HT1080 (cell line): ENCODE measurements around the gene METTL22. TPM values are rescaled to one million over a fixed set of nuclear protein-coding genes. Genes with fewer than 3 reads are reported as not detected.

Experiments
- DNase-seq: peaks from one replicate; pipeline ENCODE4 v3.0.0-alpha.2; 2015; ENCODE audit warnings: low read depth
- total RNA-seq: library from RNA; depleted of rRNA; stranded (reverse); fragments of >200 nt; shearing (Covaris generic); gene quantifications from 2 replicates; pipeline ENCODE4 v1.2.3, GENCODE V29; 2014

The METTL22 gene
- total RNA-seq, 1 experiment from 2014 or later: 17.0 TPM

- DNase-seq: no peak
Measured at GRCh38 chr16:8591451-8591850, 30.0 kb upstream of the METTL22 start.

- DNase-seq: no peak
Measured at GRCh38 chr16:8594149-8594666, 27.3 kb upstream of the METTL22 start.

DNA sequence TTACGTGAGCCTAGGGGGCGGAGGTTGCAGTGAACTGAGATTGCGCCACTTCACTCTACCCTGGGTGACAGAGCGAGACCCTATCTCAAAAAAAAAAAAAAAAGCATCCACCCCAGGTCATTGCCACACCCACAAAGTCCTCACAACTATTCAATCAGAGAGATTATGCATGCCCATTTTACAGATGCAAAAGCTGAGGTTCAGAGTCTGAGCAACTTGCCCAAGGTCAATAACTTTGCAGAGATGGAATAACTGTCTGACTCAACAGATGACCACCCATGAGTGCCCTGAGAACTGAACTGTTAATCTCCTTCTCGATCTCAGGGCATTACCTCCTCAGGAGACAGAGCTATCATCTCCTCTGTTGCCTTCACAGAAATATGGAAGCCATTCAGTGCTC is 25.7 kb upstream of the METTL22 start:
- DNase-seq: no peak

DNA sequence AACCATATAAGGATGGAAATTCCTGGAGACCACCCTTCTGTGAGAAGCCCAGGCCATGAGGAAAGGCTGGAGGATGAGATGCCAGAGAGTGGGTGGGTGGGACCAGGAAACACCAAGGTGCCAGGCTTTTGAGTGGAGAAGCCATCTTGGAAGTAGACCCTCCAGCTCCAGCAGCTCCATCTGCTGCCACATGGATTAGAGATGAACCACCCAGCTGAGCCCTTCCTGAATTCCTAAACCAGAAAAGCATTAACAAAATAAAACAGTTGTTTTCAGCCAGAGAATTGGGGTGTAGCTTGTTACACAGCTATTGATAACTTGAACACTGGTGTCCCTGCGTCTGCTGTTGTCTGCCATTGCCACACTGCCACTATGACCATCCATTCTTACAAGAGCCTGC is 24.9 kb upstream of the METTL22 start:
- DNase-seq: no peak

DNA sequence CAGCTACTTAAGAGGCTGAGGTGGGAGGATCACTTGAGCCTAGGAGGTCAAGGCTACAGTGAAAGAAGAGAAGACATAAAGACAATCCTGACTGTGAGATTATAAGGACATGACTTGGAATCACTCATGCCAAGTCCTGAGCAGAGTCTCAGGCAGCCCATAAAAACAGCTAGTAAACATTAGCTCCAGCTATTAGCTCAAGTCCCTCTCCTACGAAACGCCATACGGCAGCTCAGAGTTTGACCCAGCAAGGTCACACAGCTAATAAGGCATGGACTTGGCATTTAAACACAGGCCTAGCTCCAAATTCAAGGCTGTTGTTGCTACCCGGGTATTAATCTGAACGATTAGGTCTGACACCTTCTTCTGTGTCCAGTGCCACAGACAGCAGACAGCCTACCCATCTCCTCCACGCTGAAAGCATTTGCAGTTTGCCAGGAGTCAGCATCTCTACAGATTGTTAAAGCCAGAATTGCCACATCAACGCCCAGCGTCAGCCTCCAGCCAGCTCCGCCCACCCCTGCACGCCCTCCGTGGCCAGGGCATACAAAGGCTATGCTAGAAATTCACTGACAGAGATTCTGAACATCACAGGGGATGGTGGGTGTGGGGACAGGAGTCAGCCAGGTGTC is 21.2 kb upstream of the METTL22 start:
- no peak for DNase-seq

DNA sequence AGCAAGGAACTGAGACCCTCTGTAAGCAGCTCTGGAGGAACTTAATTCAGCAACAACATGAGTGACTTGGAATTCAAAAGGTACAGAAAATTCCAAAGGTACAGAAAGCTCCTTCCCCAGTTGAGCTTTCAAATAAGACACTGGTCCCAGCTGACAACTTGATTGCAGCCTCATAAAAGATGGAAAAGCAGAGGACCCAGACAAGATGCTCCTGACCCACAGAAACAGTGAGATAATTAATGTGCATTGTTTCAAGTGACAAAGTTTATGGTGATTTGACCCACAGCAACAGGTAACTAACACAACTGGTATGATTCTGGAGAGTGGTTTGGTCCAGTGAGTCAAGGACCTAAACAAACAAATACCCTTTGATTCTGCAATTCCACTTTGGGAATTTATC is 15.9 kb upstream of the METTL22 start:
- no peak for DNase-seq

GRCh38 chr16:8607214-8607613 is 14.3 kb upstream of the METTL22 start:
- no peak for DNase-seq

DNA sequence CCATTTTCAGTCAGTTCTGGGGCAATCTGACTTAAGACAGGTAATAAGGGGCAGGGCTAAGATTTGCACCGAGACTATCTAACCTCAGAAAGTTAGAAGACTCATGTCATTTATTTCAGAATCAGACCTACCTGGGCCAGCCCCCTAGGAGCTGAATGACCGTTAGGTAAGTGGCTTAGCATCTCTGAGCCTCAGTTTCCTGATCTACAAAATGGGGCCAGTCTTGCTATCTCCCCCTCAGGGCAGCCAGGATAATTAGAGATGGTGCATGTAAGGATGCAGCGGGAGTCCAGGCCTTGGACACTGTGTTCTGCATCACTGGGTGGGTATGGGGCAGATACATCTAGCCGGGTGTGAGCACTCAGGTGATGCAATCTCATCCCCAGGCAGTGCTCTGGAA is 10.4 kb upstream of the METTL22 start:
- DNase-seq: no peak

- DNase-seq: peak; percentile 16
Measured at GRCh38 chr16:8611886-8612600, 9.5 kb upstream of the METTL22 start.

DNA sequence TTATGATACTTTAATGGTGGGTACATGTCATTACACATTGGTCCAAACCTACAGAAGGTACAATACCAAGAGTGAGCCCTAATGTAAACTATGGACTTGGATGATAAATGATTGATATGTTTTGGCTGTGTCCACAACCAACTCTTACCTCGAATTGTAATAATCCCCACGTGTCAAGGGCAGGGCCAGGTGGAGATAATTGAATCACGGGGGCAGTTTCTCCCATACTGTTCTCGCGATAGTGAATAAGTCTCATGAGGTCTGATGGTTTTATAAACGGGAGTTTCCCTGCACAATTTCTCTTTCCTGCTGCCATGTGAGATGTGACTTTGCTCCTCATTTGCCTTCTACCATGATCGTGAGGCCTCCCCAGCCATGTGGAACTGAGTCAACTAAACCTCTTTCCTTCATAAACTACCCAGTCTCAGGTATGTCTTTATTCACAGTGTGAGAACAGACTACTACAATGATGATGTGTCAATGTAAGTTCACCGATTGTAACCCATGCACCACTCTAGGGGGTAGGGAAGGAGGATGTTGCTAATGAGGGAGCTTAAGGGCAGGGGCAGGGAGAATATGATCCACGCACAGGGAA is 7.0 kb upstream of the METTL22 start:
- DNase-seq: no peak

DNA sequence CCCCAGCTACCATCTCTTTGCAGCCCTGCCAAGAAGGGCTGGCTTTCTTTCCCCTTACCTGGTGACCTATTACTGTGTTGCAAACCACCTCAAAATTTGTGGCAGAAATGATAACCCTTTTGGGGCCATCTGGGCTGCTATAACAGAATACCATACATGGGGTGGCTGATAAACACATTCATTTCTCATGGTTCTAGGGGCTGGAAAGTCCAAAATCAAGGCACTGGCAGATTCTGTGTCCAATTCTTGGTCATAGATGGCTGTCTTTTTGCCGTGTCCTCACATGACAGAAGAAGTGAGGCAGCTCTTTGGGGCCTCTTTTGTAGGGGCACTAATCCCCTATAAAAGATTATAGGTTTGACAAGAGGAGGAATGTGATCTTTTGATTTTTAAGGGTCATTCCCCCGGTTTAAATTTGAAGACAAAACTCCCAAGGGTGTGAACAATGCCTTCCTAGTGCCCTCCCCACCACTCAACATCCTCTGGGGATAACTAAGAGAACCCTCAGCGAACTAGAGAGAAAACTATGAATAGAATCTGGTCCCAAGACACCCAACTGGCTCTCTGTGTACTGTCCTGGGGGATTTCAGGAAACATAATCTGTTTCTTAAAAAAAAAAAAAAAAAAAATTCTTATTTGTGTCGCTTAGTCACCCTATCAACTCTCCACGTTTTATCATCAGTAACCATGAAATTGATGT is 1.7 kb upstream of the METTL22 start:
- DNase-seq: no peak

DNA sequence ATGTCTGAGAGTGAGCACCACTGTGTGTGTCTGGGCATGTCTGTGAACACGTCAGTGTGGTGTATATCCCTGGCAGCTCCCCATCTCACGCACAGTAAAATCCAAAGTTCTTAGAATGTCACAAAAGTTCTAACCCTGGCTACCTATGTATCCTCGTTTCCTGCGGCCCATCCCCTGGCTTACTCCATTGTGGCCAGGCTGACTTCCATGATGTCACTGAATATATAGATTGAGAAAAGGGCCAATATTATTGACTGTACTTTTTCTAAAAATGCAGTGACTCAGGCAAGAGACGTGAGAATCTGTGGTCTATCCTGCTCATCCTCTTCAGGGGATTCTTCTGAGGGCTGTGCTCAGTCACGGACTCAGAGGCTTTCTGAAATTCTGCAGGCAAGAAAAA is 963 bp upstream of the METTL22 start:
- peak; percentile 23 for DNase-seq

- DNase-seq: no peak
Measured at GRCh38 chr16:8621222-8621571, 301 bp upstream of the METTL22 start.

DNA sequence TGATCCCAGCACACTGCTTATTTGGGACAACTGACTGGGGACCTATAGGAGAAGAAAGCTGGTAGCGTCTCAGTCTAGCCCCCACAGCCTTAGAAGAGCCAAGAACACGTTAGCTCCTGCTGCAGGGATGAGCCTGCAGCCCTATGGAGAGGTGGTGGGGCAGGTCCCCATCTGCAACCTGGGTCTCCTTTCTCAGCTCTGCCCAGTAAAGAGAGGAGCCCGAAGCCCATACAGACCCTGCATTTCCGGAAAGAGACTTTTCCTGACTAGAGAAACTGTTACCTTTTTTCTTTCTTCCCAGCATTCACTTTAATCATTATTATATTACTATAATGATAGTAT is 788 bp downstream of the METTL22 start:
- DNase-seq: no peak

DNA sequence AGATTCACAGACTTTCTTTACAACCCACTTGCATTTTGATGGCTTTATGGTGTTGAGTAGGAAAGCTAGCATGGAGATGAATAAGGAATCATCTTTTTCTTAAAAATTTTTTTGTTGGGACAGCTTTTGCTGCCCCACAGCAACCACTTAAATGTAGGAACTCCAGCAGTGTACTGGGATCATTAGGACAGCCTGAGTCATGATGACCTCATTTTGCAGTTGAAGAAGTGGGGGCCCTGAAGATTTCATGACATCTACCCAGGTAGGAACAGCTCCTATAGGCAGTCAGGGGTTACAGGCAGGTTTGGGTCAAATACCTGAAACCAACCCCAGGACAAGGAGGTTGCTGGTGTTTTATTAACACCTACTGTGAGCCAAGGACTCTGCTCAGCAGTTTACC is 2.1 kb downstream of the METTL22 start:
- peak; percentile 30 for DNase-seq

DNA sequence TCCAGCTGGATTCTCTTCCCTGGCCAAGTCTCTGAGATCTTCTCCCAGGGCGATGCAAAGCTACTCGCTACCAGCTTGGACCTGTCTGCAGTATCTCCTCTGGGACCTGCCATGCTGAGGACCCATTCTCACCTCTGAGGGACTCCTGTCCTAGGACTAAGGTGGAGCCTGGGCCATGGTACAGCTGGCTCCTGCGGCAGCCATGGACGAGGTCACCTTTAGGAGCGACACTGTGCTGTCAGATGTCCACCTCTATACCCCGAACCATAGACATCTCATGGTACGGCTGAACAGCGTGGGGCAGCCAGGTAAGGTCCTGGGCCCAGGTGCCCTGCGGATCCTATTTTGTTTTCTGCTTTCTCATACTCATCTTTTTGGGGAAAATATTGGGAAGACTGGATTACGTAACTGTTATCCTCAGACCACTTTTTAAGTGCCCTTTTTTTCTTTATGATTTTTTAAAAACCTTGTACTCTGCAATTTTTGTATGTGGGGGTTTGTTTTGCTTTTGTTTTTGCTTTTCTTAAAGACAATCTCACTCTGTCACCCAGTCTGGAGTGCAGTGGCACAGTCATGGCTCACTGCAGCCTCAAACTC is 4.1 kb downstream of the METTL22 start:
- no peak for DNase-seq

DNA sequence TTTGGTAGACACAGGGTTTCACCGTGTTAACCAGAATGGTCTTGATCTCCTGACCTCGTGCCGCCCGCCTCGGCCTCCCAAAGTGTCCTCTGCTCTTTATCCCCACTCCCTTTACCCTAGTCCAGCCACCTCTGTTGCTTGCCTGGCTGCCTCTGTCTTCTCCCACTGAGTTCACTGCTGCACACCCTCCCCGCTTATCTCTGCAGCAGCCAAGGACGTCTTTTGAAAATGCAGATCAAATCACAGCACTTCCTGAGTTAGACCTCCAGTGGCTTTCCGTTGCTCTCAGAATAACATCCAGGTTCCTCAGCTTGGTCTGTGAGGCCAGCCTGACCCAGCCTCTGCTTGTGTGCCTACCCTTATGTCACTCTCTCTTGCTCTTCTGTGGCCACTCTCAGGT is 5.4 kb downstream of the METTL22 start:
- no peak for DNase-seq

DNA sequence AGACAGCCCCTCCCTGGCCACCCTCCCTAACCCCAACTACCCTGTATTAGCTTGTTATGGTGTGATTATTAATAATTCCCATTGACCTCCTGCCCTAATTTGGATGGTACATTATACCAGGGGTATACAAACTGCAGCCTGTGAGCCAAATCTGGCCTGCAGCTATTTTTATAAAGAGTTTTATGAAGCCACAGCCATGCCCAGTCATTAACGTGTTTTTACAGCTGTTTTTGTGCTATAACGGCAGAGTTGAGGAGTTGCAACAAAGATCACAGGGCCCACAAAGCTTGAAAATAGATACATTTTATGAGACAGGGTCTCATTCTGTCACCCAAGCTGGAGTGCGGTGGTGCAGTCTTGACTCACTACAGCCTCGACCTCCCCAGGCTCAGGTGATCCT is 6.0 kb downstream of the METTL22 start:
- no peak for DNase-seq

GRCh38 chr16:8628981-8629725 is 7.7 kb downstream of the METTL22 start:
- DNase-seq: no peak

- DNase-seq: no peak
Measured at GRCh38 chr16:8630255-8630953, 8.9 kb downstream of the METTL22 start.

GRCh38 chr16:8631373-8631772 is 9.9 kb downstream of the METTL22 start:
- no peak for DNase-seq
